Measurements from ENCODE around the gene CYP19A1. TPM values are rescaled to one million over a fixed set of nuclear protein-coding genes. Genes with fewer than 3 reads are reported as not detected.

Gene CYP19A1
- total and polyA plus RNA-seq, 9 of the 15 experiments (the other 6 are each of a cell fraction or from before 2014, with no cell fraction given): 0.16 to 0.63 (median 0.47) TPM; not detected in 3

GRCh38 chr15:51205050-51205975, 133.1 kb downstream of the CYP19A1 start:
- Histone ChIP-seq H3K79me2 (ENCODE audit: control insufficient read depth, insufficient read depth, low read length) (no peaks in the 10 kb centered on the region), H3K27me3 (ENCODE audit: control insufficient read depth in 2 of 2, insufficient read depth in 2 of 2, low read length in 2 of 2) (peaks cover 13 to 14% of the 10 kb centered on the region in 2 experiments), H2AFZ (ENCODE audit: low read depth, low read length) (no peak overlapping the region), H4K20me1 (replicated peaks; ENCODE audit: control insufficient read depth, insufficient read depth, low read length) (no peaks in the 10 kb centered on the region), H3K4me2 (ENCODE audit: insufficient read depth, low read length) (no peak overlapping the region), H3K4me3 (no peak overlapping the region), H3K27ac (ENCODE audit: extremely low read depth, low read depth, low read length) (no peak overlapping the region), H3K9ac (ENCODE audit: insufficient read depth in 1 of 2, low read depth in 2 of 2, low read length in 2 of 2) (no peak overlapping the region), H3K9me3 (replicated peaks; ENCODE audit: control insufficient read depth, insufficient read depth, low read depth, low read length) (no peaks in the 10 kb centered on the region), H3K9me1 (ENCODE audit: control insufficient read depth, insufficient read depth, low read length) (no peaks in the 10 kb centered on the region), H3K36me3 (ENCODE audit: control insufficient read depth, insufficient read depth, low read length) (no peaks in the 10 kb centered on the region), H3K4me1 (replicated peaks in 1 of 2; ENCODE audit: control insufficient read depth in 2 of 2, insufficient read depth in 2 of 2, low read length in 2 of 2) (no peaks in the 10 kb centered on the region; a peak in 1 of 5 replicates)
- FAIRE-seq (no peak), ATAC-seq (no peak), DNase-seq (ENCODE audit: extremely low read depth in 1 of 4, low spot score in 3 of 4) (no peak)
- ChIA-PET CTCF (ENCODE audit: low intra/inter-chr PET ratio) (no interaction called here), POLR2A (interaction anchor here (0.6 to 1.5 kb wide), 3 partner anchors 19 to 71 kb away, joined by 3 to 4 read pairs (median 3); no protein-coding TSS in a partner anchor)
- in situ Hi-C loops (cut with MboI): no loop called here
- intact Hi-C loops (cut with micrococcal nuclease): no loop called here
- no TSS peak for BruUV-seq (replicated peaks)
- WGBS (ENCODE audit: insufficient coverage, low coverage, missing lambda C conversion rate): 0% methylated on average over 3 of the region's 3 CpGs
- TF ChIP-seq THAP7 (CRISPR knock-in tag; IDR thresholded peaks at IDR 0.05) (no peak), ZNF592 (IDR thresholded peaks at IDR 0.05) (no peak), NR2F6 (CRISPR knock-in tag; IDR thresholded peaks at IDR 0.05) (no peak), ZNF282 (CRISPR knock-in tag; IDR thresholded peaks at IDR 0.05) (no peak), TSHZ1 (CRISPR knock-in tag; IDR thresholded peaks at IDR 0.05) (no peak)

Measured in K562 (cell line).